ENCODE data around the gene ECSCR.
"Not testable (repeated sequence)": the region's sequence is repeated elsewhere in the genome, so short reads cannot be mapped to it uniquely, and the experiment has no call there.

Gene ECSCR

GRCh38 chr5:139443831-139444453 is 18.6 kb downstream of the ECSCR start:
- DNase-seq = no peak

GRCh38 chr5:139440416-139440815 is 22.1 kb downstream of the ECSCR start:
- DNase-seq = not testable (repeated sequence)

GRCh38 chr5:139439013-139439903 is 23.3 kb downstream of the ECSCR start, which contains the start of gene DNAJC18:
DNAJC18 (minus strand) TSS chr5:139439525; CDS start chr5:139439445, 80 bp downstream.
- peak; percentile 75 for DNase-seq

GRCh38 chr5:139438707-139439012 is 23.9 kb downstream of the ECSCR start:
- no peak for DNase-seq

- no peak for DNase-seq
These were observed 26.9 kb downstream of the ECSCR start for GRCh38 chr5:139435676-139436075.

- no peak for DNase-seq
These were observed 30.8 kb downstream of the ECSCR start for GRCh38 chr5:139431706-139432105.

GRCh38 chr5:139430015-139430414 is 32.5 kb downstream of the ECSCR start:
- no peak for DNase-seq

- DNase-seq = no peak
These were observed 36.2 kb downstream of the ECSCR start for GRCh38 chr5:139426203-139426885.

GRCh38 chr5:139425497-139425896 is 37.0 kb downstream of the ECSCR start:
- DNase-seq = no peak

GRCh38 chr5:139422307-139422893 is 40.1 kb downstream of the ECSCR start:
- no peak for DNase-seq

- DNase-seq = no peak
These were observed 43.0 kb downstream of the ECSCR start for GRCh38 chr5:139419226-139420192.

- no peak for DNase-seq
These were observed 43.8 kb downstream of the ECSCR start for GRCh38 chr5:139418793-139419192.

GRCh38 chr5:139417214-139417613 is 45.3 kb downstream of the ECSCR start:
- peak; percentile 45 for DNase-seq

- DNase-seq = no peak
These were observed 45.9 kb downstream of the ECSCR start for GRCh38 chr5:139416651-139417050.

- DNase-seq = no peak
These were observed 46.7 kb downstream of the ECSCR start for GRCh38 chr5:139415869-139416268.

- DNase-seq = no peak
These were observed 47.2 kb downstream of the ECSCR start for GRCh38 chr5:139415221-139415861.

GRCh38 chr5:139414581-139415130 is 47.9 kb downstream of the ECSCR start:
- DNase-seq = no peak

GRCh38 chr5:139413963-139414362 is 48.6 kb downstream of the ECSCR start:
- DNase-seq = no peak

GRCh38 chr5:139413153-139413552 is 49.4 kb downstream of the ECSCR start:
- no peak for DNase-seq

- no peak for DNase-seq
These were observed 51.3 kb downstream of the ECSCR start for GRCh38 chr5:139410993-139411828.
